HG02763 (cell line): ENCODE data around the gene PLEKHO2.

Experiments used
- ATAC-seq: cut with Tn5 transposase; IDR thresholded peaks from one replicate; pipeline ENCODE4 v1.9.1; 2021; ENCODE audit warnings: mild to moderate bottlenecking, moderate library complexity; ENCODE audit not compliant: unreplicated experiment

The PLEKHO2 gene

GRCh38 chr15:64855205-64855975, 13.7 kb downstream of the PLEKHO2 start:
- ATAC-seq, result no peak

- ATAC-seq, result no peak
Measured at GRCh38 chr15:64856429-64857145, 14.9 kb downstream of the PLEKHO2 start.

- ATAC-seq, result no peak
Measured at GRCh38 chr15:64857421-64857820, 15.7 kb downstream of the PLEKHO2 start.

GRCh38 chr15:64858021-64858575, 16.4 kb downstream of the PLEKHO2 start:
- no peak for ATAC-seq

- no peak for ATAC-seq
Measured at GRCh38 chr15:64859226-64859625, 17.5 kb downstream of the PLEKHO2 start.

GRCh38 chr15:64861331-64861730, 19.6 kb downstream of the PLEKHO2 start:
- ATAC-seq, result no peak

GRCh38 chr15:64861960-64862359, 20.2 kb downstream of the PLEKHO2 start:
- no peak for ATAC-seq

GRCh38 chr15:64862408-64862807, 20.7 kb downstream of the PLEKHO2 start:
- ATAC-seq, result no peak

GRCh38 chr15:64864068-64864467, 22.4 kb downstream of the PLEKHO2 start:
- ATAC-seq, result no peak

- no peak for ATAC-seq
Measured at GRCh38 chr15:64865126-64865997, 23.6 kb downstream of the PLEKHO2 start.

GRCh38 chr15:64865998-64866520, 24.3 kb downstream of the PLEKHO2 start:
- no peak for ATAC-seq

GRCh38 chr15:64869501-64869900, 27.8 kb downstream of the PLEKHO2 start:
- ATAC-seq, result no peak

GRCh38 chr15:64870353-64870752, 28.6 kb downstream of the PLEKHO2 start:
- ATAC-seq, result no peak

GRCh38 chr15:64875641-64876223, 34.0 kb downstream of the PLEKHO2 start:
- no peak for ATAC-seq

GRCh38 chr15:64877435-64877834, 35.7 kb downstream of the PLEKHO2 start:
- no peak for ATAC-seq

GRCh38 chr15:64878705-64879104, 37.0 kb downstream of the PLEKHO2 start:
- no peak for ATAC-seq

GRCh38 chr15:64883100-64883581, 41.4 kb downstream of the PLEKHO2 start:
- ATAC-seq, result peak; percentile 36

GRCh38 chr15:64883997-64884511, 42.3 kb downstream of the PLEKHO2 start:
- no peak for ATAC-seq

- no peak for ATAC-seq
Measured at GRCh38 chr15:64884679-64885078, 43.0 kb downstream of the PLEKHO2 start.

- no peak for ATAC-seq
Measured at GRCh38 chr15:64888336-64888735, 46.6 kb downstream of the PLEKHO2 start.
